HepG2 (cell line): ENCODE data around the gene PRSS36. TPM values are rescaled to one million over a fixed set of nuclear protein-coding genes. Genes with fewer than 3 reads are reported as not detected.

ENCODE experiments used
- BORCS8-MEF2B ChIP-seq: sonication (generic); formaldehyde crosslinking; IDR thresholded peaks from 2 replicates; pipeline ENCODE4 v1.8.0; 2022; ENCODE audit warnings: mild to moderate bottlenecking, missing genetic modification reagents
- CREB1 ChIP-seq, 2 experiments: fragments of 450-650 bp in 1 of 2; IDR thresholded peaks; 2 replicates each; pipeline ENCODE4 v1.6.1; 2016 to 2017; ENCODE audit warnings: control low read depth in 1 of 2, mild to moderate bottlenecking in 1 of 2, missing compliant biosample characterization in 1 of 2, missing genetic modification characterization in 1 of 2
- FOXP1 ChIP-seq, 2 experiments: fragments of 450-650 bp in 1 of 2; IDR thresholded peaks; 2 replicates each; pipeline ENCODE4 v1.6.1; 2017 to 2018; ENCODE audit warnings: antibody characterized with exemption in 1 of 2
- GMEB1 ChIP-seq: sonication (generic); formaldehyde crosslinking; IDR thresholded peaks from 2 replicates; pipeline ENCODE4 v1.5.1; 2020; ENCODE audit warnings: missing genetic modification reagents, mild to moderate bottlenecking, borderline replicate concordance
- GRHL1 ChIP-seq: sonication (generic); formaldehyde crosslinking; conservative IDR thresholded peaks from 2 replicates; pipeline ENCODE4 v1.8.0; 2022; ENCODE audit warnings: missing genetic modification reagents
- HNF1B ChIP-seq: sonication (generic); formaldehyde crosslinking; IDR thresholded peaks from 2 replicates; pipeline ENCODE4 v1.5.1; 2020; ENCODE audit warnings: mild to moderate bottlenecking, moderate library complexity, missing genetic modification reagents
- IKZF1 ChIP-seq: fragments of 450-650 bp; IDR thresholded peaks from 2 replicates; pipeline ENCODE4 v1.7.1; 2016
- MTF2 ChIP-seq: sonication (generic); formaldehyde crosslinking; IDR thresholded peaks from 2 replicates; pipeline ENCODE4 v1.5.0; 2020; ENCODE audit warnings: missing genetic modification reagents, borderline replicate concordance
- PAF1 ChIP-seq: IDR thresholded peaks from 2 replicates; pipeline ENCODE4 v1.6.1; 2016; ENCODE audit warnings: missing genetic modification reagents, missing compliant biosample characterization
- PHB2 ChIP-seq: fragments of 450-650 bp; IDR thresholded peaks from 2 replicates; pipeline ENCODE4 v1.6.1; 2018; ENCODE audit not compliant: partially characterized antibody
- SETDB1 ChIP-seq: sonication (generic); formaldehyde crosslinking; IDR thresholded peaks from 2 replicates; pipeline ENCODE4 v1.5.1; 2020; ENCODE audit warnings: missing genetic modification reagents, mild to moderate bottlenecking, borderline replicate concordance
- ZNF256 ChIP-seq: sonication (generic); formaldehyde crosslinking; conservative IDR thresholded peaks from 2 replicates; pipeline ENCODE4 v1.4.0; 2020; ENCODE audit warnings: missing genetic modification reagents
- ZNF280B ChIP-seq: sonication (generic); formaldehyde crosslinking; IDR thresholded peaks from 2 replicates; pipeline ENCODE4 v1.5.0; 2020; ENCODE audit warnings: missing genetic modification reagents, mild to moderate bottlenecking, borderline replicate concordance
- ZNF460 ChIP-seq: sonication (generic); formaldehyde crosslinking; IDR thresholded peaks from 2 replicates; pipeline ENCODE4 v1.5.1; 2020; ENCODE audit warnings: missing genetic modification reagents, mild to moderate bottlenecking, borderline replicate concordance
- ZNF549 ChIP-seq: sonication (generic); formaldehyde crosslinking; IDR thresholded peaks from 2 replicates; pipeline ENCODE4 v1.5.0; 2020; ENCODE audit warnings: missing genetic modification reagents
- ZNF670 ChIP-seq: sonication (generic); formaldehyde crosslinking; IDR thresholded peaks from 2 replicates; pipeline ENCODE4 v1.8.0; 2022; ENCODE audit warnings: mild to moderate bottlenecking, missing genetic modification reagents, borderline replicate concordance
- ZNF768 ChIP-seq: sonication (generic); formaldehyde crosslinking; IDR thresholded peaks from 2 replicates; pipeline ENCODE4 v1.4.0; 2020; ENCODE audit warnings: missing genetic modification reagents
- ZNF773 ChIP-seq: sonication (generic); formaldehyde crosslinking; IDR thresholded peaks from 2 replicates; pipeline ENCODE4 v1.4.0; 2020; ENCODE audit warnings: missing genetic modification reagents, borderline replicate concordance
- ZNF883 ChIP-seq: sonication (generic); formaldehyde crosslinking; IDR thresholded peaks from 2 replicates; pipeline ENCODE4 v1.5.1; 2020; ENCODE audit warnings: mild to moderate bottlenecking, missing genetic modification reagents; ENCODE audit errors: not compliant biosample characterization
- ZSCAN12 ChIP-seq: sonication (generic); formaldehyde crosslinking; IDR thresholded peaks from 2 replicates; pipeline ENCODE4 v1.9.0; 2021; ENCODE audit warnings: mild to moderate bottlenecking, missing genetic modification reagents
- ZSCAN9 ChIP-seq: IDR thresholded peaks from 2 replicates; pipeline ENCODE4 v1.6.1; 2016; ENCODE audit warnings: borderline replicate concordance
- polyA plus RNA-seq, 8 experiments: library from polyadenylated mRNA; depleted of rRNA in 3 of 8; stranded (reverse) in 7 of 8; unstranded in 1 of 8; fragments of >200 nt; fragmentation: Illumina TruSeq in 4 of 8; extraction: Trizol in 4 of 8; gene quantifications; 2 replicates each; pipeline versions ENCODE4 v1.2.1 to v1.2.3, GENCODE V29; 2011 to 2016; ENCODE audit warnings: low read depth in 4 of 8, missing spikeins in 1 of 8, mixed read lengths in 1 of 8; ENCODE audit not compliant: insufficient read depth in 1 of 8
- total RNA-seq, 5 experiments: library from RNA; depleted of rRNA; stranded (reverse); fragments of >200 nt; fragmentation: Illumina TruSeq; extraction: Trizol; gene quantifications; 2 replicates each; pipeline ENCODE4 v1.2.3, GENCODE V29; 2016; ENCODE audit warnings: low read depth in 1 of 5

Gene PRSS36
- total and polyA plus RNA-seq, 2 of the 13 experiments (the other 11 are each of a cell fraction or from before 2014, with no cell fraction given) = 1.5 to 2.1 TPM

- TF ChIP-seq ZNF280B (no peak), IKZF1 (no peak), GMEB1 (CRISPR knock-in tag) (peak; percentile 98), GRHL1 (CRISPR knock-in tag) (no peak), ZNF460 (CRISPR knock-in tag) (no peak), ZNF883 (CRISPR knock-in tag) (peak; percentile 78), ZNF768 (CRISPR knock-in tag) (peak; percentile 72; the same call in 1 of the 2 replicates), PAF1 (CRISPR knock-in tag) (no peak), BORCS8-MEF2B (CRISPR knock-in tag) (peak; percentile 74), ZNF256 (CRISPR knock-in tag) (no peak), ZSCAN9 (CRISPR knock-in tag) (no peak), HNF1B (CRISPR knock-in tag) (peak; percentile 47), PHB2 (no peak), FOXP1 (IDR thresholded peaks at IDR 0.05) (no peak), FOXP1 (CRISPR knock-in tag; IDR thresholded peaks at IDR 0.05) (no peak), CREB1 (IDR thresholded peaks at IDR 0.05) (peak; percentile 85), CREB1 (CRISPR knock-in tag; IDR thresholded peaks at IDR 0.05) (peak; percentile 92), MTF2 (CRISPR knock-in tag) (no peak; the same call in 1 of the 2 replicates), ZSCAN12 (CRISPR knock-in tag) (no peak; the same call in 1 of the 2 replicates), ZNF549 (no peak), ZNF670 (CRISPR knock-in tag) (no peak; the same call in none of the 2 replicates), SETDB1 (CRISPR knock-in tag) (no peak), ZNF773 (no peak)
These were observed 41.7 kb downstream of the PRSS36 start, which contains the start of gene BCKDK (continued) for GRCh38 chr16:31108035-31108793.
